Stomach smooth muscle (tissue), 2 donors: ENCODE measurements around the gene ASPG.

ENCODE experiments used
- H3K27ac ChIP-seq: one replicate; pipeline ENCODE4 v1.7.0; 2013; ENCODE audit warnings: mild to moderate bottlenecking, low read length, inconsistent platforms
- H3K27me3 ChIP-seq, 2 donors: one replicate each; pipeline ENCODE4 v1.7.0; 2013; ENCODE audit warnings: low read length in 2 of 2; ENCODE audit not compliant: insufficient read depth in 2 of 2, control insufficient read depth in 1 of 2
- H3K36me3 ChIP-seq, 2 donors: one replicate each; pipeline ENCODE4 v1.7.0; 2013; ENCODE audit warnings: low read length in 2 of 2; ENCODE audit not compliant: control insufficient read depth in 2 of 2, insufficient read depth in 2 of 2
- H3K4me1 ChIP-seq: one replicate; pipeline ENCODE4 v1.7.0; 2013; ENCODE audit warnings: low read length; ENCODE audit not compliant: control insufficient read depth, insufficient read depth
- H3K4me3 ChIP-seq, 2 donors: one replicate each; pipeline ENCODE4 v1.7.0; 2013; ENCODE audit warnings: low read length in 2 of 2
- H3K9ac ChIP-seq, 2 donors: one replicate each; pipeline ENCODE4 v1.7.0; 2013; ENCODE audit warnings: low read length in 2 of 2, mild to moderate bottlenecking in 1 of 2
- H3K9me3 ChIP-seq, 2 donors: one replicate each; pipeline ENCODE4 v1.7.0; 2013; ENCODE audit warnings: low read length in 2 of 2; ENCODE audit not compliant: control insufficient read depth in 2 of 2
- donor health status: healthy.
- donor health status: Pancreatic carcinoma.

Gene ASPG

GRCh38 chr14:104075530-104076151, 9.9 kb upstream of the ASPG start:
- H3K9me3 ChIP-seq: peaks cover 6% of the 10 kb centered on the region in 2 donors
- H3K9ac ChIP-seq: no peak overlapping the region
- H3K27ac ChIP-seq: no peak overlapping the region
- H3K4me1 ChIP-seq: no peaks in the 10 kb centered on the region
- no peak overlapping the region for H3K4me3 ChIP-seq
- no peaks in the 10 kb centered on the region for H3K36me3 ChIP-seq
- H3K27me3 ChIP-seq: peaks cover 0 to 4% of the 10 kb centered on the region in 2 donors

- H3K36me3 ChIP-seq: no peaks in the 10 kb centered on the region
- H3K9ac ChIP-seq: no peak overlapping the region
- no peak overlapping the region for H3K4me3 ChIP-seq
- no peak overlapping the region for H3K27ac ChIP-seq
- H3K27me3 ChIP-seq: peaks cover 0 to 4% of the 10 kb centered on the region in 2 donors
- H3K4me1 ChIP-seq: no peaks in the 10 kb centered on the region
- peaks cover 6% of the 10 kb centered on the region in 2 donors for H3K9me3 ChIP-seq
Measured at GRCh38 chr14:104076743-104077142, 8.8 kb upstream of the ASPG start.

GRCh38 chr14:104078031-104078455, 7.5 kb upstream of the ASPG start:
- no peaks in the 10 kb centered on the region for H3K36me3 ChIP-seq
- no peak overlapping the region for H3K27ac ChIP-seq
- H3K4me3 ChIP-seq: no peak overlapping the region
- H3K27me3 ChIP-seq: peaks cover 8% of the 10 kb centered on the region in 2 donors
- peaks cover 6% of the 10 kb centered on the region in 2 donors for H3K9me3 ChIP-seq
- H3K4me1 ChIP-seq: no peaks in the 10 kb centered on the region
- no peak overlapping the region for H3K9ac ChIP-seq

- H3K9ac ChIP-seq: no peak overlapping the region
Measured at GRCh38 chr14:104080376-104081260, 4.9 kb upstream of the ASPG start.

GRCh38 chr14:104081261-104081835, 4.2 kb upstream of the ASPG start:
- H3K9me3 ChIP-seq: no peaks in the 10 kb centered on the region
- peaks cover 21 to 25% of the 10 kb centered on the region in 2 donors for H3K27me3 ChIP-seq
- no peak overlapping the region for H3K4me3 ChIP-seq
- H3K9ac ChIP-seq: no peak overlapping the region
- no peaks in the 10 kb centered on the region for H3K36me3 ChIP-seq
- H3K4me1 ChIP-seq: no peaks in the 10 kb centered on the region
- no peak overlapping the region for H3K27ac ChIP-seq

More at GRCh38 chr14:104080376-104081260, 4.9 kb upstream of the ASPG start:
- Histone ChIP-seq H3K27me3 (peaks cover 15 to 18% of the 10 kb centered on the region in 2 donors), H3K27ac (no peak overlapping the region), H3K4me1 (no peaks in the 10 kb centered on the region), H3K36me3 (no peaks in the 10 kb centered on the region), H3K4me3 (no peak overlapping the region), H3K9me3 (no peaks in the 10 kb centered on the region)

- Histone ChIP-seq H3K4me1 (no peaks in the 10 kb centered on the region), H3K4me3 (no peak overlapping the region), H3K9ac (no peak overlapping the region), H3K27ac (no peak overlapping the region), H3K27me3 (peaks cover 23 to 28% of the 10 kb centered on the region in 2 donors), H3K36me3 (no peaks in the 10 kb centered on the region), H3K9me3 (no peaks in the 10 kb centered on the region)
Measured at GRCh38 chr14:104081951-104082464, 3.5 kb upstream of the ASPG start.

- no peaks in the 10 kb centered on the region for H3K4me1 ChIP-seq
- H3K36me3 ChIP-seq: no peaks in the 10 kb centered on the region
- H3K4me3 ChIP-seq: no peak overlapping the region
- H3K27ac ChIP-seq: no peak overlapping the region
- no peak overlapping the region for H3K9ac ChIP-seq
- peaks cover 26 to 28% of the 10 kb centered on the region in 2 donors for H3K27me3 ChIP-seq
- H3K9me3 ChIP-seq: no peaks in the 10 kb centered on the region
Measured at GRCh38 chr14:104082807-104083206, 2.7 kb upstream of the ASPG start.

GRCh38 chr14:104084251-104085002, 1.1 kb upstream of the ASPG start:
- Histone ChIP-seq H3K36me3 (no peaks in the 10 kb centered on the region), H3K27me3 (peaks cover 27 to 28% of the 10 kb centered on the region in 2 donors), H3K27ac (no peak overlapping the region), H3K9ac (no peak overlapping the region), H3K4me3 (no peak overlapping the region), H3K4me1 (no peaks in the 10 kb centered on the region), H3K9me3 (no peaks in the 10 kb centered on the region)

- peaks cover 27 to 28% of the 10 kb centered on the region in 2 donors for H3K27me3 ChIP-seq
- no peak overlapping the region for H3K9ac ChIP-seq
- no peaks in the 10 kb centered on the region for H3K36me3 ChIP-seq
- no peak overlapping the region for H3K27ac ChIP-seq
- peaks cover 0 to 3% of the 10 kb centered on the region in 2 donors for H3K9me3 ChIP-seq
- H3K4me1 ChIP-seq: no peaks in the 10 kb centered on the region
- H3K4me3 ChIP-seq: peak overlapping the region in 1 of 2 donors; percentile 49
Measured at GRCh38 chr14:104085889-104086201, 345 bp downstream of the ASPG start.

GRCh38 chr14:104086210-104086660, 735 bp downstream of the ASPG start:
- no peak overlapping the region for H3K27ac ChIP-seq
- peaks cover 27 to 28% of the 10 kb centered on the region in 2 donors for H3K27me3 ChIP-seq
- H3K9ac ChIP-seq: no peak overlapping the region

More at GRCh38 chr14:104086210-104086660, 735 bp downstream of the ASPG start:
- H3K4me1 ChIP-seq: no peaks in the 10 kb centered on the region
- H3K36me3 ChIP-seq: no peaks in the 10 kb centered on the region
- H3K9me3 ChIP-seq: peaks cover 0 to 3% of the 10 kb centered on the region in 2 donors
- H3K4me3 ChIP-seq: no peak overlapping the region
